HepG2 (cell line): ENCODE results near the gene SFXN5. TPM values are rescaled to one million over a fixed set of nuclear protein-coding genes. Genes with fewer than 3 reads are reported as not detected.

Experiments
- BRD4 ChIP-seq: sonication (generic); formaldehyde crosslinking; IDR thresholded peaks from 2 replicates; pipeline ENCODE4 v1.4.0; 2020; ENCODE audit warnings: missing genetic modification reagents
- ERF ChIP-seq: IDR thresholded peaks from 2 replicates; pipeline ENCODE4 v1.6.1; 2018; ENCODE audit warnings: missing biosample characterization, missing genetic modification reagents
- HNF4G ChIP-seq, 2 experiments: sonication (generic) in 1 of 2; formaldehyde crosslinking in 1 of 2; IDR thresholded peaks; 2 replicates each; pipeline versions ENCODE4 v1.4.0 to v1.6.1; 2011 to 2020; ENCODE audit warnings: borderline replicate concordance in 2 of 2, low read depth in 2 of 2, mild to moderate bottlenecking in 2 of 2, low read length in 1 of 2, missing genetic modification reagents in 1 of 2, moderate library complexity in 1 of 2
- HOXA5 ChIP-seq: sonication (generic); formaldehyde crosslinking; IDR thresholded peaks from 2 replicates; pipeline ENCODE4 v1.4.0; 2020; ENCODE audit warnings: missing genetic modification reagents
- MLLT10 ChIP-seq: sonication (generic); formaldehyde crosslinking; IDR thresholded peaks from 2 replicates; pipeline ENCODE4 v1.4.0; 2020; ENCODE audit warnings: missing genetic modification reagents
- POLR2AphosphoS5 ChIP-seq: IDR thresholded peaks from 2 replicates; pipeline ENCODE4 v1.6.1; 2012; ENCODE audit warnings: low read depth, low read length
- RAD21 ChIP-seq: fragments of 450-650 bp; formaldehyde crosslinking; IDR thresholded peaks from 2 replicates; pipeline ENCODE4 v1.5.0; 2020; ENCODE audit warnings: mild to moderate bottlenecking
- ZNF143 ChIP-seq: sonication (generic); formaldehyde crosslinking; IDR thresholded peaks from 2 replicates; pipeline ENCODE4 v1.4.0; 2020; ENCODE audit warnings: missing genetic modification reagents
- ZSCAN29 ChIP-seq: sonication (generic); formaldehyde crosslinking; conservative IDR thresholded peaks from 2 replicates; pipeline ENCODE4 v1.4.0; 2020; ENCODE audit warnings: mild to moderate bottlenecking, missing genetic modification reagents
- polyA plus RNA-seq, 8 experiments: library from polyadenylated mRNA; depleted of rRNA in 3 of 8; stranded (reverse) in 7 of 8; unstranded in 1 of 8; fragments of >200 nt; fragmentation: Illumina TruSeq in 4 of 8; extraction: Trizol in 4 of 8; gene quantifications; 2 replicates each; pipeline versions ENCODE4 v1.2.1 to v1.2.3, GENCODE V29; 2011 to 2016; ENCODE audit warnings: low read depth in 4 of 8, missing spikeins in 1 of 8, mixed read lengths in 1 of 8; ENCODE audit not compliant: insufficient read depth in 1 of 8
- total RNA-seq, 5 experiments: library from RNA; depleted of rRNA; stranded (reverse); fragments of >200 nt; fragmentation: Illumina TruSeq; extraction: Trizol; gene quantifications; 2 replicates each; pipeline ENCODE4 v1.2.3, GENCODE V29; 2016; ENCODE audit warnings: low read depth in 1 of 5
- TF ChIP-seq, protein P1 (sequence below): sonication (generic); formaldehyde crosslinking; IDR thresholded peaks from 2 replicates; pipeline ENCODE4 v1.8.0; 2022; ENCODE audit warnings: mild to moderate bottlenecking, missing genetic modification reagents, borderline replicate concordance
- TF ChIP-seq, protein P2 (sequence below): sonication (generic); formaldehyde crosslinking; IDR thresholded peaks from 2 replicates; pipeline ENCODE4 v1.4.0; 2020; ENCODE audit warnings: low read depth, missing genetic modification reagents
- TF ChIP-seq, protein P3 (sequence below): sonication (generic); formaldehyde crosslinking; IDR thresholded peaks from 2 replicates; pipeline ENCODE4 v1.4.0; 2020; ENCODE audit warnings: missing genetic modification reagents

The SFXN5 gene
- total and polyA plus RNA-seq, 2 of the 13 experiments (the other 11 are each of a cell fraction or from before 2014, with no cell fraction given): 34.9 to 37.4 TPM

DNA sequence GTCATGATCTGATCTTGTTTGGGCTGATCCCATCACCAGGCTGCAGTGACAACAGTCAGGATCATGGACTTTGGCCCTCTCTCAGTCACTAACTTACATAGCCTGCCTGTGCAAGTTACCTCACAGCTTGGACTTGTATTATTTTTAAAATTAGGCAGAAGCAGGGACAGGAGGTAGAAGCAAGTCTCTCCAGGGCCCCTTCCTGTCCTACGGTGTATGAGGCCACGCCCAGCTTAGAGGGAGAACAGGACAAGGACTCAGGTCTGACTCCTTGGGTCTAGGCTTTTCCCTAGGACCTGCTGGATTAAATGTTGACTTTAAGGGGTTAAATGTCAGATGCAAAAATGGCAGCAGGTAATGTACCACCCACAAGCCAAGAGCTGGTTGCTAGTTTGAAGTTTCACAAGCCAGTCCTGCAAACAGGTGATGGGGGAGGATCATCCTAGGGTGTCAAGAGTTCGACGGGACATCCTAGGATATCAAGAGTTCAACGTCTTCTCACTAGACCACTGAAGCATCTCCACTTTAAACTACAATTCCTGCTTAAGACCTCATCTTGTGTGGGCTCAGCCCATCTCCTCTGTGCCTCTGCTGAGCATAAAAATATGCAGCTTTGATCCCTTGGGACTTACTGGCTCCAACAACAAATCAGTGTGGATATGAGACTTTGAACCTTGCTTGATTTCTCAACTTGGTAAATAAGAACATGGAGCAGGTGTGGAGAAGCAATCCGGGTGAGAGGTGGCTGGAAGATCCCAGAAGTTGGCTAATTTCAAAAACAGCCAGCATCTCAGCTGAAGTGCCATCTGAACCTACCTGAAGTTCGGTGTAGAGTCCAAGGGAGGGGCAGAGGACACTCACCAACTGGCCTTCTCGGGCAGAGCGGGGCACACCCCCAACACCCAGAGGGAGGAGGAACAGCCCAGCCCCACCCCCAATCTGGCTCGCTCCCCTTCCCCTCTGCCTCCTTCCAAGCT lies 39.5 kb downstream of the SFXN5 start (continued):
- TF ChIP-seq BRD4 (CRISPR knock-in tag): peak; percentile 51; the same call in 1 of the 2 replicates
- TF ChIP-seq HNF4G (IDR thresholded peaks at IDR 0.05; ENCODE audit: borderline replicate concordance, low read depth, low read length): peak; percentile 97
- TF ChIP-seq HNF4G (CRISPR knock-in tag; IDR thresholded peaks at IDR 0.05; ENCODE audit: borderline replicate concordance, low read depth): peak; percentile 96
- peak; percentile 67 for TF ChIP-seq POLR2AphosphoS5
- peak; percentile 89 for TF ChIP-seq HOXA5 (CRISPR knock-in tag)
- peak; percentile 52; the same call in 1 of the 2 replicates for TF ChIP-seq RAD21 (CRISPR knock-in tag)
- TF ChIP-seq, protein P1, sequence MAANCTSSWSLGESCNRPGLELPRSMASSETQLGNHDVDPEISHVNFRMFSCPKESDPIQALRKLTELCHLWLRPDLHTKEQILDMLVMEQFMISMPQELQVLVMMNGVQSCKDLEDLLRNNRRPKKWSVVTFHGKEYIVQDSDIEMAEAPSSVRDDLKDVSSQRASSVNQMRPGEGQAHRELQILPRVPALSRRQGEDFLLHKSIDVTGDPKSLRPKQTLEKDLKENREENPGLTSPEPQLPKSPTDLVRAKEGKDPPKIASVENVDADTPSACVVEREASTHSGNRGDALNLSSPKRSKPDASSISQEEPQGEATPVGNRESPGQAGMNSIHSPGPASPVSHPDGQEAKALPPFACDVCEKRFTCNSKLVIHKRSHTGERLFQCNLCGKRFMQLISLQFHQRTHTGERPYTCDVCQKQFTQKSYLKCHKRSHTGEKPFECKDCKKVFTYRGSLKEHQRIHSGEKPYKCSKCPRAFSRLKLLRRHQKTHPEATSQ (CRISPR knock-in tag): peak; percentile 19; the same call in 1 of the 2 replicates
- peak; percentile 92 for TF ChIP-seq ZSCAN29 (CRISPR knock-in tag)
- TF ChIP-seq MLLT10 (CRISPR knock-in tag): no peak
- peak; percentile 58; the same call in 1 of the 2 replicates for TF ChIP-seq ERF
- TF ChIP-seq ZNF143: 0 out of 2 replicates have a peak, but pooled peaks have one; percentile 34
- TF ChIP-seq, protein P2, sequence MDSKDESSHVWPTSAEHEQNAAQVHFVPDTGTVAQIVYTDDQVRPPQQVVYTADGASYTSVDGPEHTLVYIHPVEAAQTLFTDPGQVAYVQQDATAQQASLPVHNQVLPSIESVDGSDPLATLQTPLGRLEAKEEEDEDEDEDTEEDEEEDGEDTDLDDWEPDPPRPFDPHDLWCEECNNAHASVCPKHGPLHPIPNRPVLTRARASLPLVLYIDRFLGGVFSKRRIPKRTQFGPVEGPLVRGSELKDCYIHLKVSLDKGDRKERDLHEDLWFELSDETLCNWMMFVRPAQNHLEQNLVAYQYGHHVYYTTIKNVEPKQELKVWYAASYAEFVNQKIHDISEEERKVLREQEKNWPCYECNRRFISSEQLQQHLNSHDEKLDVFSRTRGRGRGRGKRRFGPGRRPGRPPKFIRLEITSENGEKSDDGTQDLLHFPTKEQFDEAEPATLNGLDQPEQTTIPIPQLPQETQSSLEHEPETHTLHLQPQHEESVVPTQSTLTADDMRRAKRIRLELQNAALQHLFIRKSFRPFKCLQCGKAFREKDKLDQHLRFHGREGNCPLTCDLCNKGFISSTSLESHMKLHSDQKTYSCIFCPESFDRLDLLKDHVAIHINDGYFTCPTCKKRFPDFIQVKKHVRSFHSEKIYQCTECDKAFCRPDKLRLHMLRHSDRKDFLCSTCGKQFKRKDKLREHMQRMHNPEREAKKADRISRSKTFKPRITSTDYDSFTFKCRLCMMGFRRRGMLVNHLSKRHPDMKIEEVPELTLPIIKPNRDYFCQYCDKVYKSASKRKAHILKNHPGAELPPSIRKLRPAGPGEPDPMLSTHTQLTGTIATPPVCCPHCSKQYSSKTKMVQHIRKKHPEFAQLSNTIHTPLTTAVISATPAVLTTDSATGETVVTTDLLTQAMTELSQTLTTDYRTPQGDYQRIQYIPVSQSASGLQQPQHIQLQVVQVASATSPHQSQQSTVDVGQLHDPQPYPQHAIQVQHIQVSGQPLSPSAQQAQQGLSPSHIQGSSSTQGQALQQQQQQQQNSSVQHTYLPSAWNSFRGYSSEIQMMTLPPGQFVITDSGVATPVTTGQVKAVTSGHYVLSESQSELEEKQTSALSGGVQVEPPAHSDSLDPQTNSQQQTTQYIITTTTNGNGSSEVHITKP: peak; percentile 61; the same call in 1 of the 2 replicates
- TF ChIP-seq, protein P3, sequence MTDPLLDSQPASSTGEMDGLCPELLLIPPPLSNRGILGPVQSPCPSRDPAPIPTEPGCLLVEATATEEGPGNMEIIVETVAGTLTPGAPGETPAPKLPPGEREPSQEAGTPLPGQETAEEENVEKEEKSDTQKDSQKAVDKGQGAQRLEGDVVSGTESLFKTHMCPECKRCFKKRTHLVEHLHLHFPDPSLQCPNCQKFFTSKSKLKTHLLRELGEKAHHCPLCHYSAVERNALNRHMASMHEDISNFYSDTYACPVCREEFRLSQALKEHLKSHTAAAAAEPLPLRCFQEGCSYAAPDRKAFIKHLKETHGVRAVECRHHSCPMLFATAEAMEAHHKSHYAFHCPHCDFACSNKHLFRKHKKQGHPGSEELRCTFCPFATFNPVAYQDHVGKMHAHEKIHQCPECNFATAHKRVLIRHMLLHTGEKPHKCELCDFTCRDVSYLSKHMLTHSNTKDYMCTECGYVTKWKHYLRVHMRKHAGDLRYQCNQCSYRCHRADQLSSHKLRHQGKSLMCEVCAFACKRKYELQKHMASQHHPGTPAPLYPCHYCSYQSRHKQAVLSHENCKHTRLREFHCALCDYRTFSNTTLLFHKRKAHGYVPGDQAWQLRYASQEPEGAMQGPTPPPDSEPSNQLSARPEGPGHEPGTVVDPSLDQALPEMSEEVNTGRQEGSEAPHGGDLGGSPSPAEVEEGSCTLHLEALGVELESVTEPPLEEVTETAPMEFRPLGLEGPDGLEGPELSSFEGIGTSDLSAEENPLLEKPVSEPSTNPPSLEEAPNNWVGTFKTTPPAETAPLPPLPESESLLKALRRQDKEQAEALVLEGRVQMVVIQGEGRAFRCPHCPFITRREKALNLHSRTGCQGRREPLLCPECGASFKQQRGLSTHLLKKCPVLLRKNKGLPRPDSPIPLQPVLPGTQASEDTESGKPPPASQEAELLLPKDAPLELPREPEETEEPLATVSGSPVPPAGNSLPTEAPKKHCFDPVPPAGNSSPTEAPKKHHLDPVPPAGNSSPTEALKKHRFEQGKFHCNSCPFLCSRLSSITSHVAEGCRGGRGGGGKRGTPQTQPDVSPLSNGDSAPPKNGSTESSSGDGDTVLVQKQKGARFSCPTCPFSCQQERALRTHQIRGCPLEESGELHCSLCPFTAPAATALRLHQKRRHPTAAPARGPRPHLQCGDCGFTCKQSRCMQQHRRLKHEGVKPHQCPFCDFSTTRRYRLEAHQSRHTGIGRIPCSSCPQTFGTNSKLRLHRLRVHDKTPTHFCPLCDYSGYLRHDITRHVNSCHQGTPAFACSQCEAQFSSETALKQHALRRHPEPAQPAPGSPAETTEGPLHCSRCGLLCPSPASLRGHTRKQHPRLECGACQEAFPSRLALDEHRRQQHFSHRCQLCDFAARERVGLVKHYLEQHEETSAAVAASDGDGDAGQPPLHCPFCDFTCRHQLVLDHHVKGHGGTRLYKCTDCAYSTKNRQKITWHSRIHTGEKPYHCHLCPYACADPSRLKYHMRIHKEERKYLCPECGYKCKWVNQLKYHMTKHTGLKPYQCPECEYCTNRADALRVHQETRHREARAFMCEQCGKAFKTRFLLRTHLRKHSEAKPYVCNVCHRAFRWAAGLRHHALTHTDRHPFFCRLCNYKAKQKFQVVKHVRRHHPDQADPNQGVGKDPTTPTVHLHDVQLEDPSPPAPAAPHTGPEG: peak; percentile 73; the same call in 1 of the 2 replicates
